AG20443 (cell line): ENCODE measurements around the gene RAP2A.

Source experiments
- DNase-seq: peaks from one replicate; pipeline ENCODE4 v3.0.0; 2012; ENCODE audit warnings: low spot score, mixed read lengths

The RAP2A gene

DNA sequence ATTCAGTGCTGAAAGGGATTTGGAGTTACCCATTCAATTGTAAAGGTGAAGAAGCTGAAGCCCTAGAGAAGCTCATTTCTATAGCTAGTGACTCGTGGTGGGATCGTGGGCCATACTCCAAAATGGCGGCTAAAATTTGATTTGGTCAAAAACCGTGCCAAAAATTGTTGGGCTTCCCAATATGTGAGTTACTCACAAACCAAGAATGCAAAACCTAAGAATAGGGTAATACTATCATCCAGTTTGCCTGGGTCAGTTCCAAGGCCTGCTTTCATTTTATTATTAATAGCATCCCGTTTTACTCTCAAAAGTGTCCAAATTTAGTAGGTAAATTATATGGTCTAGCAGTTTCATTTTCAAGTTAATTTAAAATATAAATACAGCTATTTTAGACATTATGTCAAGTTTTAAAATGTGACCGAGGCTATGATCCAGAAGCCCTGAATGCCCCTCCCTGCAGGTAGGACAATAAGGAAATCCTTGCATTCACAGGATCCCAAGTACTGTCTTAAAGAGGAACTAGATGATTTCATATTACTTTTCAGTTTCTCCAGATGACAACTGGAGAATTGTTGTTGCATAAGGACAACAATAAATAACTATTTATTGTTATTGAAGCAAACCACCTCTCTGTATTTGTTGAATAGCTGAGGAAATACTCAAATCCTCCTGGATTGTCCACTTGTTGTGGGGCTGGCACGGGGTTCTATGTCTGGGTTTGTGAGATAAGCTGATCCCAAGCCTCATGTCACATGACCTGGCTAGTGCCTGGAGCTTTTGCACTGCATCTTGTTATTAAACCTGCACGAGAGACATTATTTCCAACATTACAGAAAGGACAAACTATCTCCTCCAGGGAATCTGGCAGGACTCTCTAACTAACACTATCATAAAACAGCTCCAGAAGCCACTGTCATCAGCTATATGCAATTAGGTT lies 11.6 kb upstream of the RAP2A start:
- DNase-seq, result no peak

DNA sequence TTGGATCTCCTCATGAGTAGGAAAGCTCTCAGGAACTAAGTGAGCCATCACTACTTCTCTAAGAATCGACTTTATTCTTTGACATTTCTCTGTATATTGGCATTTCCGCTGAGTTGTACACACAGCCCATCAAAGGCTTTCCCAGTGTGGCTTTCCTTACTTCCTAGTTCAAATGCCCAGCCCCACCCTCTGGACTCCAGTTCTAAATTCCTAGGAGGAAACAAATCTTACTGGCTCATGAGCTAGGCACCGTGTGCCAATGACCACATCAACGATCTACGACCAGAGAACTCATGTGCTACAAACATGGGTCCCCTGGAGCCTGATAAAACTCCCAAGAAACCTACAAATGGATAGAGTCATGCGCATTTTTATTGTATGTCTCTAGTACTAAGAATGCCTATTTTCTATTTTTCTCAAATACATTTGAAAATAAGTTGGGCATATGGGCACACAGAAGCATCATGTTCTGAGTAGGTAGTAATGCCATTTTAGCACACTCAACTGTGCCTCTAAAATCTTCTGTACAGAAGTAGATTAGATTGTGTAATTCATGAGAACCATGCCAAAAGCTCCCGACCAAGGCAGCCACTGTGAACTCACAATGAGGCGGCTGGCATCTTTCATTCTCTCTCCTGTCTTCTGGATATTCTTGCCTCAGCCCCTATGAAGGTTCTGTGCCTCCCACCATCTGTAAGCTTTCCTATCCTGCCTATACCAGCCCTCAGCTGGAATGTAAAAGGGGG lies 10.5 kb upstream of the RAP2A start:
- DNase-seq, result peak; percentile 15

DNA sequence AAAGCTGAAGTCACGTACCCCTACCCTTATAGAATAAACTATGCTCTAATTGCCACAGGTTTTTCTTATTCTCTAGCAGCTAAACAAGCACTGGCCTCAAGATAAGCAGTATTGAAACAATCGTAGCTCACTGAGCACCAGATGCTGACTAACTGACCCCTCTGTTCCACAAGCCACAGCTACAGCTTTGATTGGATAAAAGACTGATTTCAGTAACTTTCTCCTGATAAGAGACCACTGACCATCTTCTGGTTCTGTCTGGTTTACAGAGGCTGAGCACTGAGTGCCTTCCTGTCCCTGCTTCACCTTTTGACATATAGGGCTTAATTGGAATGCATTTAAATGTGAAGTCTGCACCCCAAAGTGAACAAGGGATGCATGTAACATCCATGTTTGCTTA lies 8.4 kb upstream of the RAP2A start:
- no peak for DNase-seq

DNA sequence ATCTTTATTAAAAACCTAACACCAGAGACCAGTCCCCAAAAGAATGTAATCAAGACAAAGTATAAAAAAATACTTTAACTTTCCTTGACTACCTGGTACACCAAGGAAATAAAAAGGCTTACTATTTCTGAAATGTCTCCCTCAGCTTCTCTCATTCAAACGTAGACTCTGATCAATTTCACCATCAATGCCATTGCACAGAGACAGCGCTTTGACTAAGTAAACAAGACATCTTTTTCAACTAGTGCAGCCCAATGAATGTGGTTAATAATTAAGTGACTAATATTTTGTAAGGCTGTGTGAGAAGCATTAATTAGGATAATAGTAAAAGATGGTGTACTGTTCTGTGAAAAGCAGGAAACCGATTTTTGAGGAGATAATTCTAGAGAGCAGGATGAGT lies 7.3 kb upstream of the RAP2A start:
- no peak for DNase-seq

DNA sequence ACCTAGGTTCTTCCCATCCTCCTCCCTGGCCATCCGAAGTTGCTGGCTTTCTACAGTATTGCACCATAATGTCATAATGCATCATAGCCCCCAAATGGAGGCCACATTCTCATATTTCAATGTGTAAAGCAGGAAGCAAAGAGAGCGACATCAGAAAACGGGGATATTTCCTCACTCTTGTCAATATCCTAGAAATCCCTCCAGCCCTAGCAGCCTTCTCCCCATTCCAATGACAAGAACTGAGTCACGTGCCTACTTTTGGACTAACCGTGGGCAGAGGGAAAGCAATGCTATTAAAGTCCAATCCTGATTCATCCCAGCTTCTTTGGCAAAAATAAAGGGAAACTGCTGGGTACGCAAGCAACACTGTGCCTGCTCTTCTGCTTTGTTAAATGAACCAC lies 4.3 kb upstream of the RAP2A start:
- peak; percentile 33 for DNase-seq

DNA sequence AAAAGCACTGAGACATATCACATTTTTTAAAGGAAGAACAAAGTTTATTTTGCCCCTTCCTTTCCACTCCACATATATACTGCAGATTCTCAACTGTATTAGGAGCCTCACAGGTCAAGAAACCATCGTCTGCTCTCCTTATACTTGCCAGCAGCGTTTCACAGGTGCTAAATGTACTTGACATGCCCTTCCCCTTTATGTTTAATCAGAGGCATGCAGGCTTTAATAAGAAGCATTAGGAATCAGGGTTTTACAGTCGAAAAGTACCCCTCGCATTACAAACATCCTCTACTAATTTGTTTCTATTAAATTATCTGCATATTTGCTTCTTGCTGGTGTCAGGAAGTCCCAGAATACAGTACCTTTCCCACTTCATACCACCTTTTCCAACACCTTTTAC lies 3.7 kb upstream of the RAP2A start:
- DNase-seq, result no peak

DNA sequence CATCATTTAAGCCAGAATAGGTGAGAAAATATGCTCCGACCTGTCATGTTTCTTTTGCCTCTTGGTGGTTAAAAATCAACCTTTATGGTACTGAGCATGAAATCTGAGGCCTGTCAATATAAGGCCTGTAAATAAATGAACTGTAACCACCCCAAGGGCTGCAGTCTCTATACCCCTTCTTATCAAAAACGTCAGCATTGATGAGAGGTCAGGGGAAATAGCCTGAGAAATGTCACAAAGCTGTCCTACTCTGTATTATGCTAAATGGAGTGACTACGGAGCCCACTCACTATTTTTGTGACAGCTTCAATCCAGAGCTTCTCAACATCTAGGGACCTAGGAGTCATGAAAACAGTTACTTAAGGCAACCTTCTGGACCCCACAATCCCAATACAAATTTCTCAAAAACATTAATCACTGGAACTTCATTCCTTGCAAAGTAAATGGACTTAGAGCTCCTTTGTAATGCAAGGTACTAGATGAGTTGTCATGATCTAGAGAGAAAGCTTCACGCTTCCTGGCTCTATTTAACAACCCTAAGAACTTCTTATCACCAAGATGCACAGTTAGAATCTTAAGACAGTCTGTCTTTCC lies 2.7 kb upstream of the RAP2A start:
- no peak for DNase-seq

DNA sequence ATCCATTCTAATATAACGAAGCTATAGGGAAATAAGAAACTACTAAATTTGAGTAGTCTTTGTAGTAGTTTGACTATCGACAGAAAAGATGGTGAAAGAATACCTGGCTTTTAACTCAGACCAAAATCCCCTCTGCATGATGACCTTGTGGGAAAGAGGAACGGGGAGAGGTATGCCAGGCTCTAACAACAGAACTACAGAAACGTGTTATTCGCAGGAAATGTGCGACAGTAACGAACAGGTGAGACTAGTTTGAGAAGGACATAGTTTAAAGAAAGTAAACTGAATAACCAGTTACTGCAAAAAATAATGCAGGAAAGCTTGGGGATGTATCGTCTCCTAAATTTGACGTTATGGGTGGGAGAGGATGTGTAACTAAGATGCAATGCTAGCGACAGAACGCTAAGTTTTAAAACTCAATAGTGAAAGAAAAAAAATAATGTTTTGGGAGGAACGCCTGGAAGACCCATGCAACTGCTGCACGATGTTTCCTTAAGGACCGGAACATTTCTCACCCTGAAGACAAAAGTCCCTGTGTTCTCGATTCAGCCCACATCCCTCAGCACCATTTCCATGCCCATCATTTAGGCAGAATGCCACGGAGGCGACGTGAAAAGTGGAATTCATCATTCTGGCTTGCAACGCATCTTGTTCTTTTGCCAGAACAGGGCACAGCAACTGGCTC lies 1.6 kb upstream of the RAP2A start:
- DNase-seq, result no peak

DNA sequence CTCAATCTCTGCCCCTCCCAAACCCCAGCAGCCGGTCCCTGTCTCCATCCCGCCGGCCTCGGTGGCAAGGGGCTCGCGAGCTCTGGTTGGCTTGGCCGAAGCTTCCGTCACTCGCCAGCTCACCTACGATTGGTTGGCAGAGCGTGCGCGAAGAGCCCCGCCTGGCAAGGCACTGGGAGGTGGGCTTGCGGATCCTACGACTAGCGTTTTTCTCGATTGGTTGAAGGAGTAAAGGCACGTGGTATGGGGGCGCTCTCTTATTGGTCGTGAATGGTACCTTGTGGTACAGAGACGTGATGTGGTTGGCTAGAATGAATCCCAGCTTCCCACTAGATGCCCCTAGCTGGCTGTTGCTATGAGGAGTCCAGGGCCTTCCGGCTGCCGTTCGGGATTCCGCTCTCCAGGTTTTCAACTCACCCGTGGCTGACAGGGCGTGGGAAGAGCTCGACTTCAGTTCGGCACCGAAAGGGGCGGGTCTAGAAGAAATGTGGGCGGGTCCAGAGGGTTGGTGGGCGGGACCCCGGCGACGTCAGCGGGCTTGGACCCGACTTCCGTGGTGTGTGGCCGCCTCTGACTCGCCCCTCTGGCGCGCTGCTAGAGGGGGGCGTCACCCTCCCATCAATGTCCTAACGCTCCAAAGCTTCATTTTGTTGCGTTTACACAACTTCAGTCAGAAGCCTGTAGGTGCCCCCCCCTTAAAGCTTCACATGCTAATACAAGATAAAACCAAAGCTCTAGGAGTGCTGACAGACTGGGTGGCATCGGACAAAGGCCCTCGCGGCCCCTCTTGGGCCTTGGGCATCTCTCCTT lies 847 bp upstream of the RAP2A start:
- DNase-seq, result peak; percentile 93

DNA sequence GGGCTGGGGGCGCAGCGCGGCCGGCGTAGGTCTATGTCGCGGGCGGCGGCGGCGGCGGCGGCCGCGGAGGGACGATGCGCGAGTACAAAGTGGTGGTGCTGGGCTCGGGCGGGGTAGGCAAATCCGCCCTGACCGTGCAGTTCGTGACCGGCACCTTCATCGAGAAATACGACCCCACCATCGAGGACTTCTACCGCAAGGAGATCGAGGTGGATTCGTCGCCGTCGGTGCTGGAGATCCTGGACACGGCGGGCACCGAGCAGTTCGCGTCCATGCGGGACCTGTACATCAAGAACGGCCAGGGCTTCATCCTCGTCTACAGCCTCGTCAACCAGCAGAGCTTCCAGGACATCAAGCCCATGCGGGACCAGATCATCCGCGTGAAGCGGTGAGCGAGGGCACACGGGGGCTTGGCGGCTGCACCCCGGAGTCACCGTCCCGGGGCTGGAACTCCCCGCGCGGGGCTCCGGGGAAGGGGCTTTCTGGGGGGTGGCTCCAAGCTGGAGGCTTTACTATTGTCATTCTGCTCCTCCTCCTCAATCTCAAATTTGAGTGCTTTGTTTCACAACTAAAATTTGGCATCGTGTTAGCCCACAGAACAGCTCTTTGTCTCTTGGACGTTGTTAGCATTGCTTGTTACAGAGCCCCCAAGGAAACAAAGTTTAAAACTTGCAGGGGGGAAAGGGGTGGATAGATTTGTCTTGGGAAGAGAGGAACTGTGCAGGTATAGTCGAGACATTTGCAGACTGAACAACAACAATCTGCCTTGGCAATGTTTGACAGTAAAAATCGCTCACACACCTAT lies 630 bp downstream of the RAP2A start:
- DNase-seq, result peak; percentile 4

DNA sequence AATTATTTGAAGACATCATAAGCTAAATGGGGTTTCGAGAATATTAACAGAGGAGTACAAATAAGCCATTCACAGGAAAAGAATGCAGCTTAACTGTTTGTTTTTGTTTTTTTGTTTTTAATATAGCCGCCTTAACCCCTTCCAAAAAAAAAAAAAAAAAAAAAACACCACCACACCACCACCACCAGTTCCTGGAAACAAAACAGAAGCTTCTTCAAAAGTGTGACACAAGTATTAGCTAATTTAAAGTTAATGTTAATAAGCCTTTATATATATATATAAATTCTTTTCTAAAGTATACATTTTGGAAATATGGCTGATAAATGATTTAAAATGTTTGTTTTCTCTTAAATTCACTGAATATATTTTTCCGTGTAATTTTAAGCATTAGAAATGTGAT lies 1.4 kb downstream of the RAP2A start:
- DNase-seq, result no peak

DNA sequence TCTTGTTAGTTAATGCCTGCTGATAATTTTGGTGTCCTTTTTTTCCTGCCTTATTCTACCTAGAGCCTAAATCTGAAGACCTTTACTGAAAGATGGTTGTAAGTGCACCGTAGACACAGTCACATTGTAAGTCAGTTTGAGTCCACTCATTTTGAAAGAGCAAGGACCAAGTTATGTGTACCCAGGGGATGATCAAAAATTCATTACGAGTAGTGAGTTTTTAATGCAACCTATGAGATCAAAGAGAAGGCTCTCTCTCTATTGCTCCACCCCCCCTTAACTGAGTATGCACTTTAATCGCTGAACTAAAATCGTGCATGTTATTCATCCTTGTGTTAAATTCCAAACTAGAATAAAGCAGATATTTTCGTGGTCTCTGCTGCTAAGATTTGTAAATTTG lies 1.8 kb downstream of the RAP2A start:
- DNase-seq, result no peak

DNA sequence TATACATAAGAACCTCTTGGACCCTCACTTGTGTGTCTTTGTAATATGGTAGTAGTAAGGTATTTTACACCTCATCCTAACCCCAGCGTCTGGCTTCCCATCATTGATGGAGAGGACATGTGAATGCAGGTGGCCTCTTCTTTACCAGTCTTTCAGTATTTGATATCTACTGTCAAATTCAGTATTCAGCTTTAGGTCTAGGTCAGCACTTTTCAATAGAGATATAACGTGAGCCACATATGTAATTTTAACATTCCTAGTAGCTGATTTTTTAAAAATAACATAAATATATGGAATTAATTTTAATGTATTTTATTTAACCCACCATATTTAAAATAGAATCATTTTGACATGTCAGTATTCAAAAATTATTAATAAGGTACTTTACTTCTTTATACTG lies 2.9 kb downstream of the RAP2A start:
- no peak for DNase-seq

DNA sequence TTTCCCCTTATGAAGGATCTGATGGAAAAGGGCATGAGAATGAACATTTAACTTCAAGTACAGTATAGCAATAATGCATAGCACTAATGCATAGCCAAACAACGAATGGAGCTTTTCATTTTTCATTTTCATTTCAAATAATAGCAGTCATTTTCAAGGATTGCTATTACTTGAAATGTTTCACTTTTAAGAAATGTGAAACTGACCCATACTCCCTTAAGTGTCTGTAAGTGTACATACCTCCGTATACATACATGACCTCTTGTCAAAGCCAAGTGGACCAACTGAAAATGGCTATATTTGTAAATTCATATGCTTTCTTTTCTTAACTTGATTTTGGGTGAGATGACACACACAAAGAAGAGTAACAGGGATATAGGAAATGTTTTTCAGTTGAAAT lies 3.8 kb downstream of the RAP2A start:
- DNase-seq, result no peak

DNA sequence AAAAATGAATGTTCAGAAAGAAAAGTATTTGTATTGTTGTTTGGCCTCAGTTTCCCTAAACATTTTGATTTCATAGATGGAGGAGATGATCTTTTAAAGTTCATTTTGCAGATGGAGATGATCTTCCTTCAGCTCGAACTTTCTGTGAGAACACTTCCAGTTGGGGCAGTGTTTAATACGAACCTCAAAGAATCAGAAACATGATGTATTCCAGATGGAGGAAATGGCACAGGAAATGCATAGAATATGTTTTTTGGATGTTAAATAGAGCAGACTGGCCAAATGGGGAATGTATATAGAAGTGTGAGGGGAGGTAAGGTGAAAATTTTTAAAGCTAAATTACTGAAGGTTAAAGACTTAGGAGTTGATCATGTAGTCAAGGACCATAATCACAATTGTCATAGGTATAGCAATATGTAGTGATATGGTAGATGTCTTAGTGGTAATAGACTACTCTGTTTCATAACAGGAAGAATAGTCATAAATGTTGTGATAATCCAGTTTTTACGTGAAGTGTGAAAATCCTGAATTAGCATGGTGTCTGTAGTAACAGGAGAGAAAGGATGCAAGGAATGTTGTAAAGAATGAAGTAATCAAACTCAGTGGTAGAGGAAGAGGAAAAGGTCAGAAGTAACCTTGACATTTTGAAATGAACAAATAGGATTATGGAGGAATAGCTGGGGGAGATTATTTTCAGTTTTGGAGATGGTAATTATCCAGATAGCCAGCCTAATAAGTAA lies 5.1 kb downstream of the RAP2A start:
- DNase-seq, result no peak

DNA sequence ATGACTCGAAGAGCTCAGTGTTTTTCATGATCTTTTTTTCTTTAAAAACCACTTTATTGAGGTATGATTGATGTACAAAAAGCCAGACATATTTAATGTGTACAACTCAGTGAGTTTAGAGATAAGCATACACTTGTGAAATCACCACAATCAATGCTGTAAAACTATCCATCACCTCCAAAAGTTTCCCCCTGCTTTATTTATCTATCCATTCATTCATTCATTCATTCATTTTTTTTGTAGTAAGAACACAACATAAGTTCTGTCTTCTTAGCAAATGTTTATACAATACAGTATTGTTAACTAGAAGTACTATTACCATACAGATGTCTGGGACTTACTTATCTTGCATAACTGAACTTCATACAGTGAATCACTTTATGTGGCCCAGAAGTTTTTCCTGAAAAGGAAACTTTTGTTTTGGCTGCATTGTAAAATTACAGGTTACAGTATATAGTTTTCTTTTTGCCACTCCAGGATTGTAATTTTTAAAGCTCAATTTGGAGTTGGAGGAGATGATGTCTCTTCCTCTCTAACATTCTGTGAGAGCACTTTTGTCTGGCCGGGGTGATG lies 6.7 kb downstream of the RAP2A start:
- DNase-seq, result no peak

DNA sequence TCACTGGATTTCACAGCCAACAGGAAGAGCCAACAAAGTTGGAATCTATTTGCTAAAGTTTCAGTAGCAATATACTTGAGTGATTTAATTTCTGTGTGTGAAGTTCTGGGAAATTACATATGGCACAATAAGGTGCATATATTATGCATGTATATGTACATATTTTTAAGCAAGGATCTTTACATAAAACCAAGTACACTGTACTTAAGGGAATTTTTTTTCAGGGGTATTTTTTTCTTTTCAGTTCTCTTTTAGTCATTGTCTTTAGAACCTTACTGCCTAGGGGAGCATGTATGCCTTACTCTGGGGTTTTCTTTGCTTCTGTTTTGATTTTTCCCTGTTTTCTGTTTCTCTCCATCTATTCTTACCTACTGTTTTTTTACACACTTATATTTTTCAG lies 7.4 kb downstream of the RAP2A start:
- no peak for DNase-seq

DNA sequence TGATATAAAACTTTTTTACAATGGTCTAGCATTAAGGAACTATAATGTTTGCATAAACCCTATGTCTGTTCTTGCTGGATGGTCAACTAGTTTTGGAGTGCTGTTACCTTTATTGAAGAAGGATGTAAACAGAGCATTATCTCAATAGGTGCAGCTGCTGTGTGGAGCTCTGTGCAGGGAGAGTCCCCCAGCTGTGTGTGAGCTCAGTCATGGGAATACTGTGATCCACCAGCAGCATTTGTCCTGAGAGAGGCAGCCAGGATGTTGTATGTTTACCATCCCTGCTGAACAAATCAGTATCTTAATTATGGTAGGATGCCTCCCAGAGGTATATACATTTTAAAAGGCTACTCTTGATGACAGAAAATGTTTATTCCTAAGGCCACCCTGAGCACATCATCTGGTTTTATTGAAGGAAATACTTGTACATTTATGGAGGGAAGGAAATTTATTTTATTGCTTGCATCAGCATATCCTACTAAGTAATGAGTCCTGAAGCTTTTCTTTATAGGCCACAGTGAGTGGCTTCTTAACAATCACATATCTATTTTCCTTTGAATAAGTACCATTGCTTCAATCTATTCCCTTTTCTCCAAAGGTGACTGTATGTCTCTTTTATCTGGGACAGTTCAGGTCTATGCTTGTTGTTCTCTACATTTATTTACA lies 11.7 kb downstream of the RAP2A start:
- no peak for DNase-seq

DNA sequence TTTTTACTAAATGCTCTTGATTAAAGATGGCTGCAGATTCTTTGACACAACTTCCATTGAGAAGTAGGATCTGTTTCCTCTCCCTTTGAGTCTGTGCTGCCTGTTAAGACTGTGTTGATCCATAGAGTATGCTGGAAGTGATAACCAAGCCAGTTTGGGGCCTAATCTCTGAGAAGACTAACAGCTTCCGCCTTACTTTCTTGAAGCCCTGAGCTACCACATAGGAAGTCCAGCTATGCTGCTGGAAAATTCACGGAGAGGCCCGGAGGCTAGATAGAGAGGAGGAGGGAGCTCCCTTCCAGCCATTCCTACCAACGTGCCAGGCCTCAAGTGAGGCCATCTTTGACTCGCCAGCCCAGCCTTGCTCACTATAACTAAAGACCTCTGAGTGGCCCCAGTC lies 12.5 kb downstream of the RAP2A start:
- DNase-seq, result no peak
